Measurements from ENCODE around the gene PPT2. TPM values are rescaled to one million over a fixed set of nuclear protein-coding genes. Genes with fewer than 3 reads are reported as not detected.
A peak's percentile ranks its signal among the peaks of the same experiment; 100 is the strongest.

Gene PPT2
- total and polyA plus RNA-seq, 2 of the 13 experiments (the other 11 are each of a cell fraction or from before 2014, with no cell fraction given): 39.2 to 61.8 TPM

DNA sequence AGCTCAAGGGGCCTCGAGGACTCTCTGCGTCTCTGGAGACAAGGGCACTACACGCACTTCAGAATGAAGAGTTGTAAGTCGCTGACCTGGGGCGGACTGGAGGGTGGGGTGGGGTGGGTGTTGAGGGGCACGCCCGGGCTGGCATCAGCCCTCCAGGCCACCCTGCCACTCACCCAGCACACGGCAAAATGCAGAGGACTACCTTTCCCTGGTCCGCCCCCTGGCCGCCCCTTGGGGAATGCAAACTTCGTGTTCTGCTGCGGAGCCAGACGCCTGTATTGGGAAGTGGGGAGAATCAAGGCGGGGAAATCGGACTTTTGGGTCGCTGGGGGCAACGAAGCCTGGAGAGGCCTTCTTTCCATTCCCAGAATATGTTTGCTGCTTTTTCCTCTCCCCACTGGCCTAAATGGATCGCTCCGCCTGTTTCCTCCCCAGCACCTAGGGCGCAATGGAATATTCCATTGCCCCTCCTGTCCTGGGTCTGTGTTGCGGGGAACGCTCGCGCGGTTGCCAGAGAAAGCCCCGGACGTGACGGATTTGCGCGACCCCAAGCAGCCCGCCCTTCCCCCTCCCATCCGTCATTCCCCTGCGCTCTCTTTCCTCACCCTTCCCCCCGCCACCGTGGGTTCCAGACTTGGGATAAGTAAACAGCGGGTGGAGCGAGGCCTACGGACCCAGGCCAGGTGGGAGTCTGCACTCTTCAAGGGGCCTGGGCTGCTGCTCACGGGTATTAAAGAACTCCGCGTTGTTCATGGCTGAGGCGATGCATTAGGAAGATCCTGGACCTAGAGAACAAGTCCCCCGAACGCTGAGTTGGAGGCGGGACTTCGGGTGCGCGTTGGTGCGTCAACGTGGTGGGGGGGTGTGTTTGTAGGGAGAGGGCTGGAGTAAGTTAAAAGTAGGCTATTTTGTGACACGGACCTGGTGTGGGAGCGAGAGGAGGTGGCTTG is at the start of gene PPT2 (continued):
- TF ChIP-seq ZNF83 (CRISPR knock-in tag; IDR thresholded peaks at IDR 0.05; ENCODE audit: borderline replicate concordance) (no peak), SYNCRIP (IDR thresholded peaks at IDR 0.05; ENCODE audit: insufficient read depth, low read depth, low read length) (no peak), POGZ (CRISPR knock-in tag; IDR thresholded peaks at IDR 0.05) (no peak; the same call in 1 of the 2 replicates), U2AF1 (optimal IDR thresholded peaks at IDR 0.05; ENCODE audit: low read depth, low read length) (no peak), AGO1 (IDR thresholded peaks at IDR 0.05; ENCODE audit: low read depth, low read length, poor library complexity, severe bottlenecking) (peak; percentile 11), FOXP1 (IDR thresholded peaks at IDR 0.05) (no peak), FOXP1 (CRISPR knock-in tag; IDR thresholded peaks at IDR 0.05) (peak; percentile 18), ZNF510 (CRISPR knock-in tag; IDR thresholded peaks at IDR 0.05; ENCODE audit: low read depth) (peak; percentile 60; the same call in 1 of the 2 replicates), MAFG (CRISPR knock-in tag; IDR thresholded peaks at IDR 0.05) (no peak), KDM3A (CRISPR knock-in tag; IDR thresholded peaks at IDR 0.05; ENCODE audit: low read depth) (peak; percentile 58), ZNF776 (CRISPR knock-in tag; IDR thresholded peaks at IDR 0.05) (0 out of 2 replicates have a peak, but pooled peaks have one; percentile 44), NFE2 (CRISPR knock-in tag; IDR thresholded peaks at IDR 0.05) (no peak), ISL2 (CRISPR knock-in tag; IDR thresholded peaks at IDR 0.05) (peak; percentile 83), ZNF331 (CRISPR knock-in tag; IDR thresholded peaks at IDR 0.05) (peak; percentile 72; the same call in 1 of the 2 replicates), RFXAP (CRISPR knock-in tag; IDR thresholded peaks at IDR 0.05; ENCODE audit: borderline replicate concordance) (peak; percentile 67; the same call in 1 of the 2 replicates), FOXO1 (CRISPR knock-in tag; IDR thresholded peaks at IDR 0.05) (no peak; the same call in none of the 2 replicates), IKZF4 (CRISPR knock-in tag; IDR thresholded peaks at IDR 0.05; ENCODE audit: borderline replicate concordance, low read depth, not compliant biosample characterization) (no peak), ZNF282 (IDR thresholded peaks at IDR 0.05; ENCODE audit: partially characterized antibody) (no peak), RCOR2 (CRISPR knock-in tag; IDR thresholded peaks at IDR 0.05) (no peak), SOX13 (IDR thresholded peaks at IDR 0.05) (no peak), SOX13 (CRISPR knock-in tag; conservative IDR thresholded peaks at IDR 0.05 in 1 of 2, IDR thresholded peaks at IDR 0.05 in 1 of 2) (peak in 1 of 2 experiments; percentile 14; a peak in 1 of 4 replicates), FOXK1 (CRISPR knock-in tag; IDR thresholded peaks at IDR 0.05; ENCODE audit: borderline replicate concordance, low read depth) (peak; percentile 76; the same call in 1 of the 2 replicates), ZNF549 (CRISPR knock-in tag; IDR thresholded peaks at IDR 0.05) (no peak), ZFYVE20 (CRISPR knock-in tag; IDR thresholded peaks at IDR 0.05; ENCODE audit: borderline replicate concordance, low read depth) (no peak), IRF2 (CRISPR knock-in tag; IDR thresholded peaks at IDR 0.05) (peak; percentile 93), TAF1 (CRISPR knock-in tag; IDR thresholded peaks at IDR 0.05) (peak; percentile 74), ZSCAN29 (CRISPR knock-in tag; conservative IDR thresholded peaks at IDR 0.05) (peak; percentile 88; the same call in 1 of the 2 replicates), SNAI1 (CRISPR knock-in tag; IDR thresholded peaks at IDR 0.05; ENCODE audit: borderline replicate concordance) (peak; percentile 84; the same call in 1 of the 2 replicates), PHF21A (CRISPR knock-in tag; IDR thresholded peaks at IDR 0.05) (no peak; the same call in 1 of the 2 replicates), ZNF33A (CRISPR knock-in tag; IDR thresholded peaks at IDR 0.05; ENCODE audit: borderline replicate concordance) (no peak), ZNF256 (CRISPR knock-in tag; conservative IDR thresholded peaks at IDR 0.05) (peak; percentile 78)
- TF ChIP-seq, protein P1, sequence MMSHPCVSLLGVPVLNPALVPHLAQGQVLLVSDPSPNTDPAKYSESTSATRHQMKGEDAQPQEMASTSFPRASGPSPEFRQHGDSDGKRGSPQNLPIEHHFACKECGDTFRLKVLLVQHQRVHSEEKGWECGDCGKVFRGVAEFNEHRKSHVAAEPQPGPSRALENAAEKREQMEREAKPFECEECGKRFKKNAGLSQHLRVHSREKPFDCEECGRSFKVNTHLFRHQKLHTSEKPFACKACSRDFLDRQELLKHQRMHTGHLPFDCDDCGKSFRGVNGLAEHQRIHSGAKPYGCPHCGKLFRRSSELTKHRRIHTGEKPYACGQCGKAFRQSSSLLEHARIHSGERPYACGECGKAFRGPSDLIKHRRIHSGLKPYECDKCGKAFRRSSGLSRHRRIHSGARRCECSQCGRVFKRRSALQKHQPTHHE (CRISPR knock-in tag; IDR thresholded peaks at IDR 0.05; ENCODE audit: borderline replicate concordance): no peak; the same call in 1 of the 2 replicates
